ENCODE results near the gene NR2F2.

- TF ChIP-seq CTCF (IDR thresholded peaks at IDR 0.05) (no peak), ZFX (IDR thresholded peaks at IDR 0.05; ENCODE audit: borderline replicate concordance) (no peak)
Measured at GRCh38 chr15:96326328-96327154, 4.0 kb upstream of the NR2F2 start.

All from 22Rv1 (cell line).